Keratinocyte (primary cell): ENCODE data around the gene FREM3.

Experiments used
- CTCF ChIP-seq, 3 experiments: IDR thresholded peaks in 1 of 3; conservative IDR thresholded peaks in 1 of 3; optimal IDR thresholded peaks in 1 of 3; 2 replicates in 2 of 3; 3 replicates in 1 of 3; pipeline versions ENCODE3 to v1.5.1; 2011; ENCODE audit warnings: low read length in 3 of 3, mild to moderate bottlenecking in 3 of 3, moderate library complexity in 2 of 3, control low read depth in 1 of 3, inconsistent platforms in 1 of 3; ENCODE audit not compliant: insufficient read depth in 2 of 3; ENCODE audit errors: extremely low read depth in 1 of 3
- EZH2 ChIP-seq: IDR thresholded peaks from one replicate; pipeline ENCODE4 v1.6.1; 2012; ENCODE audit warnings: inconsistent platforms, mild to moderate bottlenecking, low read length, moderate library complexity

DNA sequence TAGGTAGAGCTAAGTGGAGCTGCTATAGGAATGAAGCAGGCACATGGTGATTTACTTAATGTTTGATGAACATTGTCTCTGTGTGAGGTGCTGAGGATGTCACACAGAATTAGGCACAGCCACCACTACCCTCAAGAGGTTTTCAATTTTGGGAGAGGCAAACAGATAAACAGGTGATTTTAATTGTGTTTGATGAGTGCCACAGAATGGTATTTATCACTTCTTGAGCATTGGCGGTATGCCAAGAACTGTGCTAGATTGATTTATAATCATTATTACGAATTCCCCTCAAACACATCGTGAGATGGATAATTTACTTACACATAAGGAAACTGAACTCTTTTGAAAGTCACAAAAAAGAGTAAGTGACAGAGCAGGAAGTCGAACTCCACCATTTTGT, 74.8 kb downstream of the FREM3 start:
- TF ChIP-seq CTCF (optimal IDR thresholded peaks at IDR 0.05 in 1 of 3, IDR thresholded peaks at IDR 0.05 in 1 of 3, conservative IDR thresholded peaks at IDR 0.05 in 1 of 3; ENCODE audit: extremely low read depth in 1 of 3, insufficient read depth in 2 of 3, low read length in 3 of 3) (no peak), EZH2 (no peak)
